ENCODE measurements around the gene JARID2. TPM values are rescaled to one million over a fixed set of nuclear protein-coding genes. Genes with fewer than 3 reads are reported as not detected.
A peak's percentile ranks its signal among the peaks of the same experiment; 100 is the strongest.

JARID2 gene
- polyA plus RNA-seq, 1 donor (not counting 4 experiments of a cell fraction or from before 2014, with no cell fraction given) = 11.0 TPM

- Histone ChIP-seq H4K20me1 (ENCODE audit: control insufficient read depth, extremely low read depth, insufficient read depth, low read length) (peaks cover 4% of the 10 kb centered on the region), H3K4me3 (ENCODE audit: control insufficient read depth in 2 of 3, extremely low read depth in 1 of 3, insufficient read depth in 2 of 3, low read depth in 1 of 3, low read length in 3 of 3) (peak overlapping the region; percentile 78 to 100 (median 94)), H3K4me2 (ENCODE audit: control insufficient read depth, extremely low read depth, insufficient read depth, low read depth, low read length) (peak overlapping the region; percentile 82), H3K27me3 (ENCODE audit: control insufficient read depth, extremely low read depth, insufficient read depth, low read length) (no peaks in the 10 kb centered on the region), H3K36me3 (ENCODE audit: control insufficient read depth in 2 of 2, extremely low read depth in 1 of 2, insufficient read depth in 2 of 2, low read length in 2 of 2) (no peaks in the 10 kb centered on the region), H3K79me2 (ENCODE audit: control insufficient read depth, insufficient read depth, low read length) (peaks cover 52% of the 10 kb centered on the region), H3K9me3 (ENCODE audit: control insufficient read depth, low read depth, low read length) (no peaks in the 10 kb centered on the region), H3K9ac (ENCODE audit: control insufficient read depth, extremely low read depth, insufficient read depth, low read length) (peak overlapping the region; percentile 89), H3K27ac (ENCODE audit: control insufficient read depth, insufficient read depth, low read length) (peak overlapping the region; percentile 92), H2AFZ (ENCODE audit: control insufficient read depth, low read length) (no peak overlapping the region), H3K4me1 (ENCODE audit: control insufficient read depth, extremely low read depth, insufficient read depth, low read length) (peaks cover 33% of the 10 kb centered on the region), H3K9me1 (ENCODE audit: control insufficient read depth, extremely low read depth, insufficient read depth, low read length) (no peaks in the 10 kb centered on the region)
- no peak for TF ChIP-seq CTCF (optimal IDR thresholded peaks at IDR 0.05 in 1 of 3, IDR thresholded peaks at IDR 0.05 in 1 of 3, conservative IDR thresholded peaks at IDR 0.05 in 1 of 3; ENCODE audit: extremely low read depth in 1 of 3, insufficient read depth in 2 of 3, low read length in 3 of 3)
- TF ChIP-seq EZH2 (IDR thresholded peaks at IDR 0.05; ENCODE audit: low read length) = no peak
- dilution Hi-C loops (cut with MboI; ENCODE audit: extremely low pct_ligation_motif_present, low sequenced_read_pairs) = no loop called here
- DNase-seq (ENCODE audit: low read depth, low spot score) (no peak), FAIRE-seq (no peak)
Measured at GRCh38 chr6:15246666-15247499, 1.0 kb downstream of the JARID2 start.

GRCh38 chr6:15247500-15248450 lies 1.9 kb downstream of the JARID2 start:
- Histone ChIP-seq H3K9me3 (ENCODE audit: control insufficient read depth, low read depth, low read length) (no peaks in the 10 kb centered on the region), H2AFZ (ENCODE audit: control insufficient read depth, low read length) (no peak overlapping the region), H3K4me2 (ENCODE audit: control insufficient read depth, extremely low read depth, insufficient read depth, low read depth, low read length) (peak overlapping the region; percentile 82), H4K20me1 (ENCODE audit: control insufficient read depth, extremely low read depth, insufficient read depth, low read length) (peaks cover 4% of the 10 kb centered on the region), H3K9ac (ENCODE audit: control insufficient read depth, extremely low read depth, insufficient read depth, low read length) (peak overlapping the region; percentile 89), H3K4me3 (ENCODE audit: control insufficient read depth in 2 of 3, extremely low read depth in 1 of 3, insufficient read depth in 2 of 3, low read depth in 1 of 3, low read length in 3 of 3) (peak overlapping the region; percentile 78 to 100 (median 94)), H3K79me2 (ENCODE audit: control insufficient read depth, insufficient read depth, low read length) (peaks cover 61% of the 10 kb centered on the region), H3K4me1 (ENCODE audit: control insufficient read depth, extremely low read depth, insufficient read depth, low read length) (peaks cover 33% of the 10 kb centered on the region), H3K27me3 (ENCODE audit: control insufficient read depth, extremely low read depth, insufficient read depth, low read length) (no peaks in the 10 kb centered on the region), H3K9me1 (ENCODE audit: control insufficient read depth, extremely low read depth, insufficient read depth, low read length) (no peaks in the 10 kb centered on the region), H3K27ac (ENCODE audit: control insufficient read depth, insufficient read depth, low read length) (peak overlapping the region; percentile 92), H3K36me3 (ENCODE audit: control insufficient read depth in 2 of 2, extremely low read depth in 1 of 2, insufficient read depth in 2 of 2, low read length in 2 of 2) (no peaks in the 10 kb centered on the region)
- dilution Hi-C loops (cut with MboI; ENCODE audit: extremely low pct_ligation_motif_present, low sequenced_read_pairs) = no loop called here
- no peak for TF ChIP-seq EZH2 (IDR thresholded peaks at IDR 0.05; ENCODE audit: low read length)
- TF ChIP-seq CTCF (optimal IDR thresholded peaks at IDR 0.05 in 1 of 3, IDR thresholded peaks at IDR 0.05 in 1 of 3, conservative IDR thresholded peaks at IDR 0.05 in 1 of 3; ENCODE audit: extremely low read depth in 1 of 3, insufficient read depth in 2 of 3, low read length in 3 of 3) = no peak
- no peak for FAIRE-seq
- no peak for DNase-seq (ENCODE audit: low read depth, low spot score)

All from keratinocyte (primary cell).